HG02623 (cell line): ENCODE results near the gene NID2.

ENCODE experiments used
- ATAC-seq: cut with Tn5 transposase; IDR thresholded peaks from one replicate; pipeline ENCODE4 v1.9.1; 2021; ENCODE audit warnings: moderate library complexity; ENCODE audit not compliant: unreplicated experiment

NID2 gene

GRCh38 chr14:51960866-51961265 lies 108.0 kb downstream of the NID2 start:
- ATAC-seq: no peak

- ATAC-seq: no peak
Measured at GRCh38 chr14:51959928-51960327, 108.9 kb downstream of the NID2 start.

GRCh38 chr14:51957950-51958349 lies 110.9 kb downstream of the NID2 start:
- no peak for ATAC-seq
